Adrenal gland (tissue), 12 donors: ENCODE measurements around the gene SRCIN1. TPM values are rescaled to one million over a fixed set of nuclear protein-coding genes. Genes with fewer than 3 reads are reported as not detected.

ENCODE experiments used
- DNase-seq, 7 donors: peaks; one replicate each; pipeline ENCODE4 v3.0.0-alpha.2; 2019 to 2020
- H3K27ac ChIP-seq, 5 donors: fragments of 200-600 bp; sonication (generic) in 4 of 5; 1 replicate in 3 of 5; 2 replicates in 2 of 5; pipeline versions ENCODE4 v1.5.1 to v1.8.0; 2016 to 2020; ENCODE audit warnings: mild to moderate bottlenecking in 1 of 5
- H3K27me3 ChIP-seq: fragments of 200-600 bp; 2 replicates; pipeline ENCODE4 v1.8.0; 2021
- H3K36me3 ChIP-seq, 2 donors: fragments of 200-600 bp; replicated peaks in 1 of 2; 1 replicate in 1 of 2; 2 replicates in 1 of 2; pipeline versions ENCODE4 v1.5.1 to v1.8.0; 2018 to 2022
- H3K4me1 ChIP-seq, 2 donors: fragments of 200-600 bp; replicated peaks in 1 of 2; 1 replicate in 1 of 2; 2 replicates in 1 of 2; pipeline versions ENCODE4 v1.5.1 to v1.8.0; 2018 to 2021
- H3K4me3 ChIP-seq, 4 donors: fragments of 200-600 bp; sonication (generic) in 3 of 4; one replicate each; pipeline ENCODE4 v1.5.1; 2016 to 2018
- H3K9me3 ChIP-seq, 3 donors: fragments of 200-600 bp; sonication (generic) in 1 of 3; replicated peaks in 1 of 3; 1 replicate in 2 of 3; 2 replicates in 1 of 3; pipeline versions ENCODE4 v1.5.1 to v1.8.0; 2016 to 2021
- POLR2A ChIP-seq, 2 donors: fragments of 450-650 bp; IDR thresholded peaks; one replicate each; pipeline ENCODE4 v1.6.1; 2017; ENCODE audit warnings: antibody characterized with exemption in 2 of 2, mild to moderate bottlenecking in 2 of 2, moderate library complexity in 1 of 2
- WGBS, 4 donors: extraction: QIAGEN DNeasy Blood & Tissue Kit in 2 of 4; methylation state at CpG; one replicate each; pipeline versions ENCODE4 v1.1.5 to v1.1.7; 2013 to 2017; 5-methylcytosine and 5-hydroxymethylcytosine counted together
- intact Hi-C, 2 donors: fragments of 100-400 bp; cut with DNase I; formaldehyde crosslinking; loops; one replicate each; pipeline versions ENCODE4 v1.14.1 to v1.15.0; 2022 to 2023
- polyA plus RNA-seq, 3 donors: library from polyadenylated mRNA; stranded (reverse); fragments of 200-250 nt in 2 of 3; fragments of 350-450 nt in 1 of 3; fragmentation: Illumina TruSeq in 1 of 3; extraction: RNeasy Lipid Tissue Mini Kit (QIAGEN cat#74804) in 1 of 3; gene quantifications; one replicate each; pipeline ENCODE4 v1.2.3, GENCODE V29; 2013 to 2014
- total RNA-seq, 9 donors: library from RNA; depleted of rRNA in 4 of 9; stranded (reverse); fragments of >200 nt in 4 of 9; fragments of 120-200 nt in 1 of 9; fragmentation: NEBNext Ultra II Directional in 1 of 9; extraction: Animal tissue kit (Norgen Biotek cat#: 25700) in 1 of 9; gene quantifications; one replicate each; pipeline versions ENCODE4 v1.1.0 to v1.2.4, GENCODE V29; 2013 to 2023
- TF ChIP-seq, protein P1 (sequence below), 6 experiments: fragments of 450-650 bp in 4 of 6; fragments of 200-600 bp in 2 of 6; sonication (generic) in 1 of 6; IDR thresholded peaks; 1 replicate in 5 of 6; 2 replicates in 1 of 6; pipeline versions ENCODE4 v1.5.1 to v1.8.0; 2016 to 2021; ENCODE audit warnings: antibody characterized with exemption in 6 of 6, mild to moderate bottlenecking in 2 of 6, moderate library complexity in 1 of 6
- donor health status: healthy with polysubstance abuse.
- donor health status: Bipolar disorder and iron deficiency.
- donor health status: DM: yes; HTN: yes; CAD: no.
- donor health status: DM: no; HTN: no; CAD: no.
- donor health status: DM: no; HTN: no; CAD: no.
- donor health status: DM: yes; HTN: yes; CAD: no.

The SRCIN1 gene
- total and polyA plus RNA-seq, 12 donors, result 0.44 to 33.1 (median 1.6) TPM; not detected in 2

DNA sequence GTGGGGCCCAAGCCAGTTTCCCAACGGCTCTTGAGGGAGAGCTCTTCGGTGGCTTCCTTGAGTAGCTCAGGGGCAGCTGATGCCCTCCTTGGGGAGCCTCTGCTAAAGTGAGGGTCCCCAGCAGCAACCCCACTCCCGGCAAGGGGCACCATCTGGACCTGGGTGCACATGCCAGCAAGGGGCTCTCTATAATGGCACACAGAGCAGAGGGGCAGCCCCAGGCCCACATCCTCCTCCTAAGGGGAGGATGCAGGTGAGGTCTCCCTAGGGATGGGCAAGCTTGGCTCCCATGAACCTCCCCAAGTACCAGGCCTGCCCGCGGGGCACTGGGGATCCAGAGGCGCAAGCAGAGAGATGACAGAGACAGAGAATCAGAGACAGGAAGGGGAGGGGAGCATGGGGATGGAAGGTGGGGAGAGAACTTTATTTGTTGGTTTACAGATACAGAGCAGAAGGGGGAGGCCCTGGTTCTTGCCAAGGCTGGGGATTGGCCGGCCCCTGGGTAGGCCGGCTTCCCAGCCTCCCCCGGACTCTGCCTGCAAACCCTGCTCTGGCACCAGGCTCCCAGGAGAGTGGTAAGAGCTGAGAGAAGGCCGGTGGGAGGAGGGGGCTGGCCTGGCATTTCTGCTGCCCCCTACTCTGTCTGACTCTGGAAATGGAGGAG is 61.4 kb downstream of the SRCIN1 start:
- intact Hi-C loops, result no loop called here
- H3K27me3 ChIP-seq, result no peaks in the 10 kb centered on the region
- WGBS, 4 donors, result 86 to 89% (median 88%) methylated on average over 8 to 10 of the region's 10 CpGs

GRCh38 chr17:38543403-38544174 is 62.2 kb downstream of the SRCIN1 start:
- Histone ChIP-seq H3K9me3 (no peaks in the 10 kb centered on the region), H3K27me3 (no peaks in the 10 kb centered on the region), H3K36me3 (no peaks in the 10 kb centered on the region), H3K4me3 (no peak overlapping the region), H3K27ac (no peak overlapping the region), H3K4me1 (no peaks in the 10 kb centered on the region)
- TF ChIP-seq, protein P1, sequence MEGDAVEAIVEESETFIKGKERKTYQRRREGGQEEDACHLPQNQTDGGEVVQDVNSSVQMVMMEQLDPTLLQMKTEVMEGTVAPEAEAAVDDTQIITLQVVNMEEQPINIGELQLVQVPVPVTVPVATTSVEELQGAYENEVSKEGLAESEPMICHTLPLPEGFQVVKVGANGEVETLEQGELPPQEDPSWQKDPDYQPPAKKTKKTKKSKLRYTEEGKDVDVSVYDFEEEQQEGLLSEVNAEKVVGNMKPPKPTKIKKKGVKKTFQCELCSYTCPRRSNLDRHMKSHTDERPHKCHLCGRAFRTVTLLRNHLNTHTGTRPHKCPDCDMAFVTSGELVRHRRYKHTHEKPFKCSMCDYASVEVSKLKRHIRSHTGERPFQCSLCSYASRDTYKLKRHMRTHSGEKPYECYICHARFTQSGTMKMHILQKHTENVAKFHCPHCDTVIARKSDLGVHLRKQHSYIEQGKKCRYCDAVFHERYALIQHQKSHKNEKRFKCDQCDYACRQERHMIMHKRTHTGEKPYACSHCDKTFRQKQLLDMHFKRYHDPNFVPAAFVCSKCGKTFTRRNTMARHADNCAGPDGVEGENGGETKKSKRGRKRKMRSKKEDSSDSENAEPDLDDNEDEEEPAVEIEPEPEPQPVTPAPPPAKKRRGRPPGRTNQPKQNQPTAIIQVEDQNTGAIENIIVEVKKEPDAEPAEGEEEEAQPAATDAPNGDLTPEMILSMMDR (IDR thresholded peaks at IDR 0.05), result no peak
- TF ChIP-seq POLR2A (IDR thresholded peaks at IDR 0.05), result no peak
- intact Hi-C loops, result no loop called here
- no peak for DNase-seq
- WGBS, 4 donors, result 71 to 89% (median 85%) methylated on average over 6 to 20 of the region's 20 CpGs

More for the DNA sequence above, 61.4 kb downstream of the SRCIN1 start:
- Histone ChIP-seq H3K4me3 (no peak overlapping the region), H3K9me3 (no peaks in the 10 kb centered on the region), H3K36me3 (no peaks in the 10 kb centered on the region), H3K4me1 (no peaks in the 10 kb centered on the region), H3K27ac (no peak overlapping the region)
- no peak for DNase-seq
- TF ChIP-seq, protein P1 (IDR thresholded peaks at IDR 0.05), result no peak
- TF ChIP-seq POLR2A (IDR thresholded peaks at IDR 0.05), result no peak

DNA sequence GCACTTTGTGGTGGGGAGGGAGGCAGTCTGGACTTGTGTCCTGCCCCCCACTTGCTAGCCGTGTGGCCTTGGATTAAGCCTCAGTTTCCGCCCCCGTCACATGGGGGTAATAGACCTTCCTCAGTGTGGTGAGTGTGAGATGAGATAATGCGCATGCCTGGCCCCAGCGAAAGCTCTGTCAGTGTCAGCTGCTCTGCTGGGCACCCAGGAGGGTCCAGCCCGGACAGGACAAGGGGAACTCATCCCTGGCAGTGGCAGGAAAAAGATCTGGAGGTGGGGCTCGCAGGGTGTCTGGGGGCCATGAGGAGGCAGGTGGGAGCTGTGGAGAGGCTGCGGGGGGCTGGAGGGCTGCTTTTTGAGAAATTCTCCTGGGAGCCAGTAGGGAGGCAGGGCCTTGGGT is 63.5 kb downstream of the SRCIN1 start:
- Histone ChIP-seq H3K4me1 (no peaks in the 10 kb centered on the region), H3K36me3 (no peaks in the 10 kb centered on the region), H3K9me3 (no peaks in the 10 kb centered on the region), H3K4me3 (no peak overlapping the region), H3K27me3 (no peaks in the 10 kb centered on the region), H3K27ac (no peak overlapping the region)
- intact Hi-C loops, result no loop called here
- WGBS, 4 donors, result 76 to 79% (median 77%) methylated on average over 7 to 8 of the region's 8 CpGs
- no peak for TF ChIP-seq POLR2A (IDR thresholded peaks at IDR 0.05)
- TF ChIP-seq, protein P1 (IDR thresholded peaks at IDR 0.05), result no peak
- DNase-seq, result no peak

- WGBS, 4 donors, result 78 to 83% (median 79%) methylated on average over 11 of the region's 11 CpGs
- Histone ChIP-seq H3K9me3 (no peaks in the 10 kb centered on the region), H3K4me1 (no peaks in the 10 kb centered on the region), H3K27me3 (peaks cover 6% of the 10 kb centered on the region), H3K27ac (no peak overlapping the region), H3K4me3 (no peak overlapping the region), H3K36me3 (no peaks in the 10 kb centered on the region)
- intact Hi-C loops, result no loop called here
- DNase-seq, result no peak
- no peak for TF ChIP-seq POLR2A (IDR thresholded peaks at IDR 0.05)
- TF ChIP-seq, protein P1 (IDR thresholded peaks at IDR 0.05), result no peak
These were observed 64.5 kb downstream of the SRCIN1 start for GRCh38 chr17:38541281-38541680.
